Smooth muscle cell (in vitro differentiated cells): Measurements from ENCODE around the gene HOXB9. TPM values are rescaled to one million over a fixed set of nuclear protein-coding genes. Genes with fewer than 3 reads are reported as not detected.

Experiments
- DNase-seq: peaks from one replicate; lab custom pipeline; 2025; ENCODE audit not compliant: unreplicated experiment; lab: John Stamatoyannopoulos, UW
- H2AFZ ChIP-seq: fragments of 200-600 bp; sonication (generic); 2 replicates; pipeline ENCODE4 v1.6.0; 2016; ENCODE audit warnings: antibody characterized with exemption, low read depth, mild to moderate bottlenecking
- H3F3A ChIP-seq: fragments of 200-600 bp; sonication (generic); 2 replicates; pipeline ENCODE4 v1.6.0; 2017; ENCODE audit warnings: antibody characterized with exemption, low read depth
- H3K27ac ChIP-seq: fragments of 200-600 bp; sonication (generic); 2 replicates; pipeline ENCODE4 v1.5.1; 2016; ENCODE audit warnings: low read depth, mild to moderate bottlenecking
- H3K27me3 ChIP-seq: fragments of 200-600 bp; sonication (generic); 2 replicates; pipeline ENCODE4 v1.6.1; 2016; ENCODE audit warnings: low read depth, mild to moderate bottlenecking
- H3K36me3 ChIP-seq: fragments of 200-600 bp; sonication (generic); 2 replicates; pipeline ENCODE4 v1.5.1; 2016; ENCODE audit warnings: low read depth
- H3K4me1 ChIP-seq: fragments of 200-600 bp; sonication (generic); 2 replicates; pipeline ENCODE4 v1.5.1; 2016; ENCODE audit warnings: low read depth
- H3K4me2 ChIP-seq: fragments of 200-600 bp; sonication (generic); 2 replicates; pipeline ENCODE4 v1.6.0; 2016; ENCODE audit warnings: mild to moderate bottlenecking
- H3K4me3 ChIP-seq: fragments of 200-600 bp; sonication (generic); 2 replicates; pipeline ENCODE4 v1.5.1; 2016; ENCODE audit warnings: mild to moderate bottlenecking
- H3K79me2 ChIP-seq: fragments of 200-600 bp; sonication (generic); 2 replicates; pipeline ENCODE4 v1.6.0; 2016; ENCODE audit warnings: low read depth, mild to moderate bottlenecking
- H3K9ac ChIP-seq: fragments of 200-600 bp; sonication (generic); 2 replicates; pipeline ENCODE4 v1.6.0; 2016; ENCODE audit warnings: low read depth
- H3K9me3 ChIP-seq: fragments of 200-600 bp; sonication (generic); replicated peaks from 2 replicates; pipeline ENCODE4 v1.5.1; 2016; ENCODE audit warnings: low read depth
- H4K20me1 ChIP-seq: fragments of 200-600 bp; sonication (generic); 2 replicates; pipeline ENCODE4 v1.6.0; 2016; ENCODE audit warnings: low read depth
- CTCF ChIP-seq: fragments of 200-600 bp; sonication (generic); IDR thresholded peaks from 2 replicates; pipeline ENCODE4 v1.5.1; 2017; ENCODE audit warnings: borderline replicate concordance, mild to moderate bottlenecking, antibody characterized with exemption; ENCODE audit not compliant: insufficient read depth, poor library complexity, severe bottlenecking
- whole genome bisulfite sequencing: methylation state at CpG from one replicate; pipeline ENCODE4 v1.1.7; 2016; ENCODE audit warnings: low lambda C conversion rate; 5-methylcytosine and 5-hydroxymethylcytosine counted together
- polyA plus RNA-seq: library from polyadenylated mRNA; unstranded; fragments of >200 nt; fragmentation: Nextera tagmentation; extraction: Ambion mirVana; gene quantifications from 2 replicates; pipeline ENCODE4 v1.2.1, GENCODE V29; 2016
- total RNA-seq: library from RNA; depleted of rRNA; stranded (reverse); fragments of >200 nt; gene quantifications from 2 replicates; pipeline ENCODE4 v1.2.3, GENCODE V29; 2014

Gene HOXB9
- total and polyA plus RNA-seq, 2 experiments from 2014 or later: 13.8 to 24.3 TPM

DNA sequence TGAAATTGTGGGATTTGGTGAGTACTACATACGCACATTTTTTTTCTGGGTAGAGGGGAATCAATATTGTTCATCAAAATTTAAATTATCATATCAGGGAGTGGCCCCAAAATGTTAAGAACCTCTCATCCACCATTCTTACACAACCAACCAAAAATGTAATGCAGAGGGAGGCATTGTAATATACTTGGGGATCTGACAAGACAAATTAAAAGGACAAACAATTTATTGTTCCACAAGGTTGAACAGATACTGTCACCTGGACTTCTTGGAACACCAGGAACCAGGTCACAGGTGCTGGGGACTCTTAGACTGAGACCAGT is 14.7 kb upstream of the HOXB9 start:
- Histone ChIP-seq H3K27ac (peak overlapping the region; percentile 95), H2AFZ (no peak overlapping the region), H3K9ac (no peak overlapping the region), H3K4me3 (no peak overlapping the region), H3K4me1 (peaks cover 7% of the 10 kb centered on the region), H3K9me3 (no peaks in the 10 kb centered on the region), H3F3A (peaks cover 45% of the 10 kb centered on the region), H4K20me1 (peaks cover 10% of the 10 kb centered on the region), H3K4me2 (peak overlapping the region; percentile 92), H3K36me3 (no peaks in the 10 kb centered on the region), H3K79me2 (peaks cover 77% of the 10 kb centered on the region), H3K27me3 (no peaks in the 10 kb centered on the region)
- no peak for TF ChIP-seq CTCF
- 83% methylated on average over 1 of the region's 1 CpG for WGBS
- no peak for DNase-seq

- H3K4me3 ChIP-seq: no peak overlapping the region
- H2AFZ ChIP-seq: no peak overlapping the region
- peaks cover 44% of the 10 kb centered on the region for H3F3A ChIP-seq
- DNase-seq: no peak
- H3K79me2 ChIP-seq: peaks cover 77% of the 10 kb centered on the region
- H4K20me1 ChIP-seq: peaks cover 9% of the 10 kb centered on the region
- no peaks in the 10 kb centered on the region for H3K9me3 ChIP-seq
- no peak overlapping the region for H3K9ac ChIP-seq
- no peak for TF ChIP-seq CTCF
- H3K27ac ChIP-seq: peak overlapping the region; percentile 95
- no peaks in the 10 kb centered on the region for H3K36me3 ChIP-seq
- 69% methylated on average over 6 of the region's 6 CpGs for WGBS
- H3K27me3 ChIP-seq: no peaks in the 10 kb centered on the region
- peaks cover 7% of the 10 kb centered on the region for H3K4me1 ChIP-seq
- peak overlapping the region; percentile 92 for H3K4me2 ChIP-seq
Observed at GRCh38 chr17:48639982-48640857, 14.1 kb upstream of the HOXB9 start.

DNA sequence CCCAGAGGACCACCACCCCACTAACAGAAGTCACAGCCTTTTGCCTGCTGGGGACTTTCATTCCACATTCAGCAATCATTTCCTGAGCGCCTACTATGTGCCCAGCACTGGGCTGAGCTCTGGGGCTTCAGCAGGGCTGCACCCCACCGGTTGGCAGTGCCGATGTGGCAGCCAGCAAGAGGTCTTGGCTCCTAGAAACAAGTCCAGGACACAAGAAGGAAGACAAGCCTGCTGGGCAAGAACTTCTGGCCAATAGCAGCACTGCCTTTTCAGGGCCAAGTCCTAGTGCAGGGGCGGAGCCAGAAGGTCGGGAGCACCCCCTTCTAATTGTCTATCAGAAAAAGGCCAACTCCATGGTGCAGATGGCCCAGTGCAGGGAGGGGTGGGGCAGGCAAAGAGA is 13.0 kb upstream of the HOXB9 start:
- Histone ChIP-seq H3F3A (peaks cover 36% of the 10 kb centered on the region), H3K27ac (peak overlapping the region; percentile 95), H3K36me3 (no peaks in the 10 kb centered on the region), H3K27me3 (peaks cover 5% of the 10 kb centered on the region), H3K4me3 (no peak overlapping the region), H2AFZ (no peak overlapping the region), H3K79me2 (peaks cover 70% of the 10 kb centered on the region), H4K20me1 (peaks cover 9% of the 10 kb centered on the region), H3K9ac (peak overlapping the region; percentile 85), H3K9me3 (no peaks in the 10 kb centered on the region), H3K4me1 (peaks cover 4% of the 10 kb centered on the region), H3K4me2 (peak overlapping the region; percentile 51)
- no peak for TF ChIP-seq CTCF
- DNase-seq: no peak
- 67% methylated on average over 5 of the region's 5 CpGs for WGBS
